AG08395 (cell line): ENCODE results near the gene PGGHG.
"Not testable (repeated sequence)": the region's sequence is repeated elsewhere in the genome, so short reads cannot be mapped to it uniquely, and the experiment has no call there.

Experiments
- DNase-seq: peaks from one replicate; pipeline ENCODE4 v3.0.0; 2012; ENCODE audit warnings: mixed read lengths, low spot score

Gene PGGHG

DNA sequence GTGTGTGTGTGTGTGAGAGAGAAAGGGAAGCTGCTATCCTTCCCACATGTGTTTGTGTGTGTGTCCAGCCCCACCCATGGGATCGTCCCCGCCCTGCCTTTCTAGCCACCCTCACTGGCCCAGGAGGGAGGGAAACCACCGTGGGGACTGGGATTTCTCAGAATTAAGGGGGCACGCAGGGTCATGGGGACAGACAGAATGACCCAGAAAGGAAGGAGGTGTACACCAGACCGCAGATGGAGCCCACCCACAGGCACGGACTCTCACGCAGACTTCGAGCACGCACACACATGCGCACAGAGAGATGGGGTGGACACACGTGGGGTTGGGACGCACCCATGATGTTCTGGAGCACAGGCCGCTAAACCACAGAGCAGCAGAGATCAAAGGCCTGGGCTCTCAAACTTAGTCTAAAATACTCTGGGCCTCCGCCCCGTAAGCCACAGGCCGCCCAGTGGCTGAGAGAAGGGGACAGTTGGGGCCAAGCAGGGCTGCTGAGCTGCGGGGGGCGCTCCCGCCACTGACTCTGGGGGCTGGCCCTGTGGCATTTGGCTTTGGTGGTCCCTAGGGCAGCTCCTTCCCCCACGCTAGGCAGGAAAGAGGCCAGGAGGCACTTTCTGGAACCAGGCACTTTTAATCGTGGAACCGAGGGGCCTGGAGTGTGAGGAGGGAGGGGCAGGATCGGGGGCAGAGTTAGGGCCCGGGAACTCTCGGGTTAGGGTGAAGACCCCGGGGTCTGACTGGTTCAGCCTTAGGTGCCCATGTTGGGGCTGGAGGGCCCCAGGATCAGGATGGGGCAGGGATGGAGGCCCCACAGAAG lies 8.9 kb downstream of the PGGHG start:
- peak; percentile 70 for DNase-seq

DNA sequence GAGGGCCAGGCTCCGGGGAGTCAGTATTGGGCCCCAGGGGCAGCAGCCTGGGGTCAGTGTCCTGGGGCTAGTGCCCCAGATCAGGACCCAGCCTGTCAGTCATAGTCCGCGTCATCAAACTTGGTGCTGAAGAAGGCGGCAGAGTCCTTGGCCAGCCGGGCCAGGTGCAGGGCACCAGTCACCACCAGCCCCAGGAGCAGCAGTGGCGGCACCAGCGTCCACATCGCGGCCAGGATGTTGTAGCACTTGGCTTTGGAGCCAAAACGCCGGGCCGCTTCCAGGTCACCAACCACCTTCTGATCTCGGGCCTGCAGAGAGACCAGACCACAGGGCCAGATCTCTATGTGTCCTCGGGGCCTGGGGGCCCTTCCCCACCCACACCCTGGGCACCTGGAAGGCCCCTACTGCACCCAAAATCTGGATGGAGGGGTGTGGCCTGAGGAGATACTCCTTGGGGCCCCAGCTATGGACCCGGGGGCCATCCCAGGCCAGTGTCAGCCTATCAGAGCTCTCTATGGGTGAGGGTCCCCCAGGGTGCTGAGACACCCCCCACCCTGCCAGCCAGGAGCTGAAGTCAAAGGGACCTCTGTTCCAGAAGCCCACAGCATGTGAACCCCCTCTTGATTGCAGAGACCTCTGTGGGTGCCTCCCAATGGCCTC lies 9.6 kb downstream of the PGGHG start:
- no peak for DNase-seq

DNA sequence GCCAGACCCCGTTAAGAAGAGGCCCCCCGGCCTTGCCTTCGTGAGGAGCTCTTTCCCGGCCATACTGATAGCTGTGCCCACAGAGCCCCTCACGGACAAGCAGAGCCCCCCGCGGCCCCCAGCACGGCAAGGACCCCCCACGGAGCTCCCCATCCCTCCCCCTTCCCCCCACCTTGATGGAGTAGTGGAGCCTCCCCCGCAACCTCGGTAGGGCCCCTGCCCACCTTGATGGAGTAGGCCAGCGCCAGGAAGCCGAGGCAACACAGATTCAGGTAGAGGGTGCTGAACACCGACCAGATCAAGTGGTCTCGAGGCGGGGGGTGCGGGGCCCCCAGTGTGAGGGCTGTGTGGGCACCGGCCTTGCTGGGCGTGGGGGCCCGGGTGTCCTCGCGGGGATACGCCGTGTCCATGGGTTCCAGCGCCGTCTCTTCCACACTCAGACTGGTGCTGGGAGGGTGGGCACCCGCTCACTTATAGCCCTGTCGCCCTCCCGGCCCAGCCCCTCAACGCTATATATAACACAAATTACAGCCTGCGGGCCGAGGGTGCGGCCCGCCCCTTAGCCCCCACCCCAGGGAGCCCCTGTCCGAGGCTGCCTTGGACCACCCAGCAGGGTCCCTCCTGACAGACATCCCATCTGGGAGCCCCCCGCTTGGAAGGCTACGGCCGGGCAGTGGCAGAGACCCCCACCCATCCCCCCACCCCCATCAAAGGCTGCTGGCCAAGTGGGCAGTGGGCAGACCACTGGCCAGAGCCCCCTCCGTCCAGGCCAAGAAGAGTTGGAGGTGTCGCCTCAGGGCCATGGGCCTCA lies 10.4 kb downstream of the PGGHG start, which contains the start of gene IFITM5:
TSS of gene IFITM5 (minus strand) at position 446 of the 811 bp plus-strand sequence. CDS start at position 410, 36 bp downstream.
- DNase-seq = no peak

- peak; percentile 25 for DNase-seq
Observed at GRCh38 chr11:299951-300735, 11.2 kb downstream of the PGGHG start.

- no peak for DNase-seq
Observed at GRCh38 chr11:303363-303762, 14.4 kb downstream of the PGGHG start.

DNA sequence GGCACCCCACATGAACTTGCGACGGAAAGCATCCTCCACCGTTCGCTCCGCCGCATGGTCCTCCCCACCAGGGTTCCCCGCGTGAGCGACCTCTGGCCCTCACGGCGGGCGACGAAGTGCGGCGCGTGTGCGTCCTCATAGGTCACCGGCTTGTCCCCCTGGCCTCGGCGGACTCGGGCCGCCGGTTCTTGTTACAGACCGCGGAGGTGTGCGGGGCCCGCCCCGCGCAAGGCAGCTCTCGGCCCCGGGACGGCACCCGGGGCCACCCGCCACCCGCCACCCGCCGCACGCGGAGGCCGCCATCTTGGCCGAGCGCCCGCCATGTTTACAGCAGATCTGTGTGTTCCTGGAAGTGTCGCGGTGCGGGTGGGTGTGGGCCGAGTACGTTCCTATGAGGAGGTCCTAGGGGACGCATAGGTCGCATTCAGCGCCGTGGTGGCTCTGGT lies 15.2 kb downstream of the PGGHG start:
- DNase-seq = no peak

- peak; percentile 86 for DNase-seq
Observed at GRCh38 chr11:304915-305843, 16.3 kb downstream of the PGGHG start.

DNA sequence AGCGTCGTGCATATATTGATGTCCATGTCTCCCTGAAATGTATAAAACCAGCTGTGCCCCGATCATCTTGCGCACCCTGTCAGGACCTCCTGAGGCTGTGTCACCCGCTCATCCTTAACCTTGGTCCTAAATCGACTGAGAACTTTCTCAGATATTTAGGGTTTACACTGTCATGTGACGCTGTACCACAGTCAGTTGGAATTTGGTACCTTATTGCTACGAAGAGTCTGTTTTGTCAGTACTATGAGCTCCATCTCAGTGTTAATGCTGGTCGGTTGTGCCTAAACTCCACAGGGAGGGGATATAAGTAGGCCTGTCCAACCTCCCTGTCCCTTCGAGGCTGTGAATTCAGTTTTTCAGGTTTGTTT lies 16.9 kb downstream of the PGGHG start:
- no peak for DNase-seq

- DNase-seq = no peak
Observed at GRCh38 chr11:306645-307371, 17.9 kb downstream of the PGGHG start.

GRCh38 chr11:307766-308708 lies 19.1 kb downstream of the PGGHG start, which contains the start of gene IFITM2:
Gene IFITM2, plus strand, starts transcription at chr11:307816. Its CDS starts 377 bp downstream, at chr11:308193.
- peak; percentile 68 for DNase-seq

DNA sequence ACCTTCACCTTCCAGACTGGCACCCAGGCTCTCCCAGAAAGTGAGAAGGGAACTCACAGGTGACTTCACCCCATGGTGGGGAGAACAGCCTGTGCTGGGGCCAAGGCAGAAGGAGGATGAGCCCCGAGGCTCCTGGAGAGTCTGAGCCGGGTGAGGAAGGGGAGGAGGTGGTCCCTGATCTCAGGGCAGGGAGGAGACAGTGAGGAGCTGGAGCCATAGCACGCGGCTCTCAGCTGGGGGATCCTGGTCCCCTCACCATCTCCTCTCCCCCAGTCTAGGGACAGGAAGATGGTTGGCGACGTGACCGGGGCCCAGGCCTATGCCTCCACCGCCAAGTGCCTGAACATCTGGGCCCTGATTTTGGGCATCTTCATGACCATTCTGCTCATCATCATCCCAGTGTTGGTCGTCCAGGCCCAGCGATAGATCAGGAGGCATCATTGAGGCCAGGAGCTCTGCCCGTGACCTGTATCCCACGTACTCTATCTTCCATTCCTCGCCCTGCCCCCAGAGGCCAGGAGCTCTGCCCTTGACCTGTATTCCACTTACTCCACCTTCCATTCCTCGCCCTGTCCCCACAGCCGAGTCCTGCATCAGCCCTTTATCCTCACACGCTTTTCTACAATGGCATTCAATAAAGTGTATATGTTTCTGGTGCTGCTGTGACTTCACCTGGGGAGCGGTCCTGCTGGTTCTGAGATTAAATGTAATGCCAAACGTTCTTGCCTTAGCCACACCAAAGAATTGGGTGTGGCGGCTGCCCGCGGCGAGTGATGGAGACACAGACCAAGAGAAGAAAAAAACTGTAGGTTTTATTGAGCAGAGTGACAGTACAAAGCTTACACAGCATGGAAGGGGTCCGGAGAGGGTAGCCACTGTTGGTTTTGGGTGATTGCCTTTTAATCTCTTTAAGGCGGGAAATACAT lies 20.1 kb downstream of the PGGHG start:
- not testable (repeated sequence) for DNase-seq

GRCh38 chr11:309979-310572 lies 21.1 kb downstream of the PGGHG start:
- DNase-seq = not testable (repeated sequence)

- DNase-seq = not testable (repeated sequence)
Observed at GRCh38 chr11:311013-311748, 22.3 kb downstream of the PGGHG start.

GRCh38 chr11:312092-312816 lies 23.3 kb downstream of the PGGHG start:
- DNase-seq = no peak

DNA sequence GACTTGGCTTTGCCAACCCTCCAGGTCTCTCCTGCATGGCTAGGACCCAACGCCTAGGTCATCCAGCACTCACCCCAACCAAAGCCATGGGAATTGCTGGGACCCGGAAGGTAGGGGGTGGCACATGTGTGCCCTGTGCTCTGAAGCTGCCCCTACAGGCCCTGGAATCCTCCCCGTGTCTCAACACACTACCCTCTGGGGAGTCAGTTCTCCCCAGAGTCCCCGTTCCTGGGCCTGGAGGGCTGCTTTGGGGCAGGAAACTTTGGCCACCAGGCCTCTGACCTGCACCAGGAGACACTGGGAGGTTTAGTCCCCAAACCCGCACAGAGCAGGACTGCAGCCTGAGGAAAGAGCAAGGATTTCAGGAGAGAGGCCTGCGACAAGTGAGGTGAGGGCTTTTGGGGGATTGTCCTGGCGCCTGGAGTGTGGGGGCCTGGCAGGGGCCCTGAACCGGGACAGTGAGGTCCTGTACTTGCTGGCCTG lies 24.4 kb downstream of the PGGHG start:
- no peak for DNase-seq
